Omental fat pad (tissue), 4 donors: ENCODE results near the gene BZW2. TPM values are rescaled to one million over a fixed set of nuclear protein-coding genes. Genes with fewer than 3 reads are reported as not detected.

Experiments
- ATAC-seq: fragments of 150-250 bp; one replicate; pipeline ENCODE4 v1.9.1; 2016; ENCODE audit warnings: mild to moderate bottlenecking, moderate library complexity; ENCODE audit not compliant: low FRiP score
- DNase-seq: peaks from one replicate; pipeline ENCODE4 v3.0.0-alpha.2; 2019; ENCODE audit warnings: low spot score
- CTCF ChIP-seq, 3 donors: fragments of 450-650 bp; IDR thresholded peaks; one replicate each; pipeline ENCODE4 v1.5.1; 2016 to 2017; ENCODE audit warnings: antibody characterized with exemption in 3 of 3, mild to moderate bottlenecking in 3 of 3, moderate library complexity in 2 of 3
- total RNA-seq, 4 donors: library from RNA; depleted of rRNA; stranded (reverse); fragments of >200 nt; gene quantifications; one replicate each; pipeline ENCODE4 v1.1.0, GENCODE V29; 2016

The BZW2 gene
- total RNA-seq, 4 donors from 2014 or later: 44.9 to 92.7 (median 55.4) TPM

- ATAC-seq (no peak), DNase-seq (no peak)
- no peak for TF ChIP-seq CTCF (IDR thresholded peaks at IDR 0.05)
Measured at GRCh38 chr7:16711730-16712129, 65.7 kb downstream of the BZW2 start.

GRCh38 chr7:16712916-16713315 lies 66.9 kb downstream of the BZW2 start:
- no peak for ATAC-seq
- no peak for TF ChIP-seq CTCF (IDR thresholded peaks at IDR 0.05)
- DNase-seq: no peak

- ATAC-seq: no peak
- TF ChIP-seq CTCF (IDR thresholded peaks at IDR 0.05): no peak
- no peak for DNase-seq
Measured at GRCh38 chr7:16715928-16716327, 69.9 kb downstream of the BZW2 start.

GRCh38 chr7:16718111-16718656 lies 72.2 kb downstream of the BZW2 start:
- DNase-seq (no peak), ATAC-seq (no peak)
- TF ChIP-seq CTCF (IDR thresholded peaks at IDR 0.05): no peak

- ATAC-seq: no peak
- no peak for TF ChIP-seq CTCF (IDR thresholded peaks at IDR 0.05)
- DNase-seq: no peak
Measured at GRCh38 chr7:16719699-16720098, 73.7 kb downstream of the BZW2 start.

GRCh38 chr7:16721541-16721940 lies 75.6 kb downstream of the BZW2 start:
- ATAC-seq (no peak), DNase-seq (no peak)
- TF ChIP-seq CTCF (IDR thresholded peaks at IDR 0.05): no peak

- ATAC-seq (no peak), DNase-seq (no peak)
- no peak for TF ChIP-seq CTCF (IDR thresholded peaks at IDR 0.05)
Measured at GRCh38 chr7:16724344-16724743, 78.4 kb downstream of the BZW2 start.
